Neural cell (in vitro differentiated cells): ENCODE data around the gene DCDC1. TPM values are rescaled to one million over a fixed set of nuclear protein-coding genes. Genes with fewer than 3 reads are reported as not detected.

ENCODE experiments used
- H2AFZ ChIP-seq: fragments of 200-600, 300-800 bp; sonication (generic), shearing (Covaris generic); 2 replicates; pipeline ENCODE4 v1.6.0; 2014; ENCODE audit warnings: low read depth, mild to moderate bottlenecking, antibody characterized with exemption, low read length, moderate library complexity
- H3F3A ChIP-seq: fragments of 200-600 bp; shearing (Covaris generic); 2 replicates; pipeline ENCODE4 v1.6.1; 2016; ENCODE audit warnings: mild to moderate bottlenecking, moderate library complexity, mixed read lengths, antibody characterized with exemption, low read length; ENCODE audit not compliant: insufficient read depth, poor library complexity, severe bottlenecking
- H3K27ac ChIP-seq: fragments of 200-600, 300-800 bp; sonication (generic), shearing (Covaris generic); 2 replicates; pipeline ENCODE4 v1.5.1; 2014; ENCODE audit warnings: mild to moderate bottlenecking, low read length, moderate library complexity
- H3K27me3 ChIP-seq: fragments of 300-800, 200-600 bp; sonication (generic), shearing (Covaris generic); 2 replicates; pipeline ENCODE4 v1.6.0; 2014; ENCODE audit warnings: mild to moderate bottlenecking, low read depth, low read length, moderate library complexity; ENCODE audit not compliant: insufficient read depth
- H3K36me3 ChIP-seq: fragments of 300-800, 200-600 bp; sonication (generic), shearing (Covaris generic); 2 replicates; pipeline ENCODE4 v1.5.1; 2014; ENCODE audit warnings: mild to moderate bottlenecking, antibody characterized with exemption, low read length, moderate library complexity; ENCODE audit not compliant: insufficient read depth
- H3K4me2 ChIP-seq: fragments of 300-800, 200-600 bp; sonication (generic), shearing (Covaris generic); 2 replicates; pipeline ENCODE4 v1.6.0; 2014; ENCODE audit warnings: mild to moderate bottlenecking, low read length
- H3K4me3 ChIP-seq: fragments of 300-800, 200-600 bp; sonication (generic), shearing (Covaris generic); 2 replicates; pipeline ENCODE4 v1.5.1; 2014; ENCODE audit warnings: mild to moderate bottlenecking, low read length, moderate library complexity
- H3K79me2 ChIP-seq: fragments of 200-600 bp; shearing (Covaris generic); replicated peaks from 2 replicates; pipeline ENCODE4 v1.6.0; 2014; ENCODE audit warnings: mild to moderate bottlenecking, low read length, moderate library complexity; ENCODE audit not compliant: insufficient read depth
- H3K9ac ChIP-seq: fragments of 300-800, 200-600 bp; sonication (generic), shearing (Covaris generic); 2 replicates; pipeline ENCODE4 v1.6.1; 2016; ENCODE audit warnings: mild to moderate bottlenecking, low read length, mixed read lengths
- H3K9me2 ChIP-seq: fragments of 200-600 bp; shearing (Covaris generic); 2 replicates; pipeline ENCODE4 v1.6.1; 2016; ENCODE audit warnings: mild to moderate bottlenecking, low read length, mixed read lengths; ENCODE audit not compliant: insufficient read depth
- H3K9me3 ChIP-seq: fragments of 200-600, 300-800 bp; sonication (generic), shearing (Covaris generic); 2 replicates; pipeline ENCODE4 v1.6.1; 2016; ENCODE audit warnings: mild to moderate bottlenecking, mixed run types, low read length, moderate library complexity, mixed read lengths
- H4K20me1 ChIP-seq: fragments of 200-600 bp; shearing (Covaris generic); 2 replicates; pipeline ENCODE4 v1.6.1; 2016; ENCODE audit warnings: mild to moderate bottlenecking, mixed run types; ENCODE audit not compliant: insufficient read depth
- EP300 ChIP-seq: fragments of 450-650 bp; conservative IDR thresholded peaks from 2 replicates; pipeline ENCODE4 v1.6.1; 2014; ENCODE audit warnings: antibody characterized with exemption, mild to moderate bottlenecking, moderate library complexity; ENCODE audit not compliant: poor library complexity, severe bottlenecking
- EZH2 ChIP-seq: fragments of 200-600, 300-800 bp; shearing (Covaris generic), sonication (generic); IDR thresholded peaks from 2 replicates; pipeline ENCODE4 v1.6.1; 2014; ENCODE audit warnings: antibody characterized with exemption, low read length, borderline replicate concordance, mild to moderate bottlenecking; ENCODE audit not compliant: insufficient read depth, poor library complexity, severe bottlenecking
- MXI1 ChIP-seq: fragments of 450-650 bp; conservative IDR thresholded peaks from 2 replicates; pipeline ENCODE4 v1.6.1; 2014; ENCODE audit warnings: antibody characterized with exemption, mild to moderate bottlenecking; ENCODE audit not compliant: poor library complexity, severe bottlenecking
- POLR2AphosphoS5 ChIP-seq: IDR thresholded peaks from 2 replicates; pipeline ENCODE4 v1.6.1; 2012
- RAD21 ChIP-seq: fragments of 450-650 bp; conservative IDR thresholded peaks from 2 replicates; pipeline ENCODE4 v1.6.1; 2014; ENCODE audit warnings: antibody characterized with exemption, mild to moderate bottlenecking, moderate library complexity
- SMC3 ChIP-seq: fragments of 450-650 bp; conservative IDR thresholded peaks from 2 replicates; pipeline ENCODE4 v1.6.1; 2014; ENCODE audit warnings: antibody characterized with exemption, mild to moderate bottlenecking, moderate library complexity; ENCODE audit not compliant: poor library complexity
- TAF1 ChIP-seq: IDR thresholded peaks from 2 replicates; pipeline ENCODE4 v1.6.1; 2012; ENCODE audit warnings: low read depth
- polyA plus RNA-seq: library from polyadenylated mRNA; depleted of rRNA; stranded (reverse); fragments of >200 nt; gene quantifications from 2 replicates; pipeline ENCODE4 v1.2.3, GENCODE V29; 2014
- TF ChIP-seq, protein P1 (sequence below): fragments of 450-650 bp; IDR thresholded peaks from 2 replicates; pipeline ENCODE4 v1.5.1; 2014; ENCODE audit warnings: antibody characterized with exemption, mild to moderate bottlenecking, moderate library complexity; ENCODE audit not compliant: poor library complexity, severe bottlenecking
- TF ChIP-seq, protein P2 (sequence below): IDR thresholded peaks from 2 replicates; pipeline ENCODE4 v1.6.1; 2012; ENCODE audit warnings: borderline replicate concordance

DCDC1 gene
- polyA plus RNA-seq, 1 donor from 2014 or later = 5.0 TPM

DNA sequence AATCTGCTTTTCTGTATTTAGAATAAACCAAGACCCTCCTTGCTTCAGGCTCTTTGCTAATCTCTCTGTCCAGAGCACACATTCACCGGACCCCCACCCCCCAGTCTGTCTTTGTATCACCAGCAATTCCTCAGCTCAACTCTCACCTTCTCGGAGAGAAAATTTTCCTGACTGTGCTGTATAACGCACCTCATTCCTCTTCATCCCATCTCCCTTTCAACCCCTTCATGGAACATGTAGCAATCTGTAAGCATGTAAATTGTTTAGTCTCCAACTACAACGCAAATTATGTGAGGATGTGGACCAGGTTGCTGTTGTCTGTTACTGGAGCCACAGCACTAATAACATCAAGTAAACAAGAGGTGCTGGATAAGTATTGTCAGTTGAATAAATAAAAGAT lies 349.8 kb downstream of the DCDC1 start:
- H3F3A ChIP-seq = no peaks in the 10 kb centered on the region
- no peak overlapping the region for H3K27ac ChIP-seq
- H3K9me2 ChIP-seq = no peaks in the 10 kb centered on the region
- no peaks in the 10 kb centered on the region for H3K27me3 ChIP-seq
- H3K79me2 ChIP-seq = no peaks in the 10 kb centered on the region
- TF ChIP-seq, protein P1, sequence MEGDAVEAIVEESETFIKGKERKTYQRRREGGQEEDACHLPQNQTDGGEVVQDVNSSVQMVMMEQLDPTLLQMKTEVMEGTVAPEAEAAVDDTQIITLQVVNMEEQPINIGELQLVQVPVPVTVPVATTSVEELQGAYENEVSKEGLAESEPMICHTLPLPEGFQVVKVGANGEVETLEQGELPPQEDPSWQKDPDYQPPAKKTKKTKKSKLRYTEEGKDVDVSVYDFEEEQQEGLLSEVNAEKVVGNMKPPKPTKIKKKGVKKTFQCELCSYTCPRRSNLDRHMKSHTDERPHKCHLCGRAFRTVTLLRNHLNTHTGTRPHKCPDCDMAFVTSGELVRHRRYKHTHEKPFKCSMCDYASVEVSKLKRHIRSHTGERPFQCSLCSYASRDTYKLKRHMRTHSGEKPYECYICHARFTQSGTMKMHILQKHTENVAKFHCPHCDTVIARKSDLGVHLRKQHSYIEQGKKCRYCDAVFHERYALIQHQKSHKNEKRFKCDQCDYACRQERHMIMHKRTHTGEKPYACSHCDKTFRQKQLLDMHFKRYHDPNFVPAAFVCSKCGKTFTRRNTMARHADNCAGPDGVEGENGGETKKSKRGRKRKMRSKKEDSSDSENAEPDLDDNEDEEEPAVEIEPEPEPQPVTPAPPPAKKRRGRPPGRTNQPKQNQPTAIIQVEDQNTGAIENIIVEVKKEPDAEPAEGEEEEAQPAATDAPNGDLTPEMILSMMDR = no peak
- TF ChIP-seq SMC3 = no peak
- no peak for TF ChIP-seq EZH2
- TF ChIP-seq TAF1 = no peak
- no peak for TF ChIP-seq EP300
- no peak for TF ChIP-seq MXI1
- no peak for TF ChIP-seq POLR2AphosphoS5
- TF ChIP-seq, protein P2, sequence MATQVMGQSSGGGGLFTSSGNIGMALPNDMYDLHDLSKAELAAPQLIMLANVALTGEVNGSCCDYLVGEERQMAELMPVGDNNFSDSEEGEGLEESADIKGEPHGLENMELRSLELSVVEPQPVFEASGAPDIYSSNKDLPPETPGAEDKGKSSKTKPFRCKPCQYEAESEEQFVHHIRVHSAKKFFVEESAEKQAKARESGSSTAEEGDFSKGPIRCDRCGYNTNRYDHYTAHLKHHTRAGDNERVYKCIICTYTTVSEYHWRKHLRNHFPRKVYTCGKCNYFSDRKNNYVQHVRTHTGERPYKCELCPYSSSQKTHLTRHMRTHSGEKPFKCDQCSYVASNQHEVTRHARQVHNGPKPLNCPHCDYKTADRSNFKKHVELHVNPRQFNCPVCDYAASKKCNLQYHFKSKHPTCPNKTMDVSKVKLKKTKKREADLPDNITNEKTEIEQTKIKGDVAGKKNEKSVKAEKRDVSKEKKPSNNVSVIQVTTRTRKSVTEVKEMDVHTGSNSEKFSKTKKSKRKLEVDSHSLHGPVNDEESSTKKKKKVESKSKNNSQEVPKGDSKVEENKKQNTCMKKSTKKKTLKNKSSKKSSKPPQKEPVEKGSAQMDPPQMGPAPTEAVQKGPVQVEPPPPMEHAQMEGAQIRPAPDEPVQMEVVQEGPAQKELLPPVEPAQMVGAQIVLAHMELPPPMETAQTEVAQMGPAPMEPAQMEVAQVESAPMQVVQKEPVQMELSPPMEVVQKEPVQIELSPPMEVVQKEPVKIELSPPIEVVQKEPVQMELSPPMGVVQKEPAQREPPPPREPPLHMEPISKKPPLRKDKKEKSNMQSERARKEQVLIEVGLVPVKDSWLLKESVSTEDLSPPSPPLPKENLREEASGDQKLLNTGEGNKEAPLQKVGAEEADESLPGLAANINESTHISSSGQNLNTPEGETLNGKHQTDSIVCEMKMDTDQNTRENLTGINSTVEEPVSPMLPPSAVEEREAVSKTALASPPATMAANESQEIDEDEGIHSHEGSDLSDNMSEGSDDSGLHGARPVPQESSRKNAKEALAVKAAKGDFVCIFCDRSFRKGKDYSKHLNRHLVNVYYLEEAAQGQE = no peak
- TF ChIP-seq RAD21 = no peak
- H4K20me1 ChIP-seq = no peaks in the 10 kb centered on the region
- no peak overlapping the region for H3K4me2 ChIP-seq
- no peaks in the 10 kb centered on the region for H3K9me3 ChIP-seq
- no peak overlapping the region for H3K4me3 ChIP-seq
- no peak overlapping the region for H3K9ac ChIP-seq
- H3K36me3 ChIP-seq = no peaks in the 10 kb centered on the region
- H2AFZ ChIP-seq = no peak overlapping the region

GRCh38 chr11:31005202-31005601 lies 364.3 kb downstream of the DCDC1 start:
- no peaks in the 10 kb centered on the region for H4K20me1 ChIP-seq
- no peak for TF ChIP-seq POLR2AphosphoS5

DNA sequence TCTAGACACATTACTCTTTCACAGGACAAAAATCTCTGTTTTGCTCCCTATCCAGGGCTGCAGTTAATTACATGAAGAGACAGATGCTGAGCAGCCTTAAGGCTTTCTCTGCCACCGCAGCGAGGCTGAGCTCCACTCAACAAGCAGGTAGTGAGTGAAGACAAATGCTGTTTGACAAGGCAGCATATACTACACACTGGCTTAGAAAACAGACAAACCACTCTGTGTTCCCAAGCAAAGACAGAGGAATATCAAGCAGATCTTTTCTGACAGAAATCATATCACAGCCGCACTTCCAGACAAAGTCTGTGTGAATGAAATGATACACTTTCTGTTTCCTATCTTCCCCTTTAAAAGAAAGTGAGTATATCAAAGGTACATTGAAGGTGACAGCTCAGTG lies 368.1 kb downstream of the DCDC1 start:
- TF ChIP-seq MXI1 = no peak
- TF ChIP-seq, protein P1 = no peak
- TF ChIP-seq SMC3 = no peak
- TF ChIP-seq, protein P2 = peak; percentile 32
- TF ChIP-seq POLR2AphosphoS5 = no peak
- peak; percentile 58 for TF ChIP-seq EP300
- no peak for TF ChIP-seq EZH2
- TF ChIP-seq RAD21 = no peak
- TF ChIP-seq TAF1 = no peak
- H3K79me2 ChIP-seq = no peaks in the 10 kb centered on the region
- peak overlapping the region; percentile 44 for H3K27ac ChIP-seq
- no peaks in the 10 kb centered on the region for H4K20me1 ChIP-seq
- H3K27me3 ChIP-seq = no peaks in the 10 kb centered on the region
- peak overlapping the region; percentile 4 for H3K4me3 ChIP-seq
- H3F3A ChIP-seq = no peaks in the 10 kb centered on the region
- H3K4me2 ChIP-seq = peak overlapping the region; percentile 22
- no peak overlapping the region for H3K9ac ChIP-seq
- no peaks in the 10 kb centered on the region for H3K9me3 ChIP-seq
- no peaks in the 10 kb centered on the region for H3K9me2 ChIP-seq
- no peaks in the 10 kb centered on the region for H3K36me3 ChIP-seq
- no peak overlapping the region for H2AFZ ChIP-seq

More at GRCh38 chr11:31005202-31005601, 364.3 kb downstream of the DCDC1 start:
- Histone ChIP-seq H2AFZ (no peak overlapping the region), H3K9me2 (no peaks in the 10 kb centered on the region), H3K9ac (no peak overlapping the region), H3F3A (no peaks in the 10 kb centered on the region), H3K4me2 (no peak overlapping the region), H3K79me2 (no peaks in the 10 kb centered on the region), H3K9me3 (no peaks in the 10 kb centered on the region), H3K27me3 (no peaks in the 10 kb centered on the region), H3K4me3 (no peak overlapping the region), H3K27ac (no peak overlapping the region), H3K36me3 (no peaks in the 10 kb centered on the region)
